Measurements from ENCODE around the gene NDC1.

The NDC1 gene

DNA sequence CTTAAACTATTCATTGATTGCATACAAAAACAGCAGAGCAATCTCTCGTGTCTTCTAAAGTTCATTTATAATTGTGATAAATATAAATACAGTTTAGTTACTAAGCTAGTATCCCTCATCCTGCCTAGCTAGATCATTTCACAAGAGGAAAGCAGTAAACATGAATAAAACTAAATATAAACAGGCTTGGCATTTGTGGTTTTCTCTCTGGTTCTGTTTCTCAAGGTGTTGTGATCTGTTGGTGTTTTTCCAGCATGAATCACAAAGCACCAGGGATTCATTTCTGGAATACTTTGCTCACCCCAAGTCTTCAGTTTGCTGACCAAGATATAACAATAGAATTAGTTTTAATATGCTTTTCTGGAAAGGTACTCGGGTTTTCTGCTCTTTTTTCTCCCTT is 66.4 kb downstream of the NDC1 start:
- no peak overlapping the region for H3K27ac ChIP-seq (ENCODE audit: low read length)
- H3K9ac ChIP-seq (ENCODE audit: low read length) = no peak overlapping the region
- H3K4me2 ChIP-seq (ENCODE audit: low read depth, low read length) = no peak overlapping the region
- peaks cover 2% of the 10 kb centered on the region; the same call in 1 of the 2 replicates for H3K4me1 ChIP-seq (ENCODE audit: low read length)
- no peaks in the 10 kb centered on the region for H3K79me2 ChIP-seq (ENCODE audit: low read length)
- no peaks in the 10 kb centered on the region for H3K27me3 ChIP-seq (replicated peaks; ENCODE audit: insufficient read depth, low read length)
- no peak overlapping the region for H2AFZ ChIP-seq (ENCODE audit: low read length)
- no peaks in the 10 kb centered on the region for H3K9me2 ChIP-seq (replicated peaks; ENCODE audit: insufficient read depth, low read length)
- TF ChIP-seq, protein P1, sequence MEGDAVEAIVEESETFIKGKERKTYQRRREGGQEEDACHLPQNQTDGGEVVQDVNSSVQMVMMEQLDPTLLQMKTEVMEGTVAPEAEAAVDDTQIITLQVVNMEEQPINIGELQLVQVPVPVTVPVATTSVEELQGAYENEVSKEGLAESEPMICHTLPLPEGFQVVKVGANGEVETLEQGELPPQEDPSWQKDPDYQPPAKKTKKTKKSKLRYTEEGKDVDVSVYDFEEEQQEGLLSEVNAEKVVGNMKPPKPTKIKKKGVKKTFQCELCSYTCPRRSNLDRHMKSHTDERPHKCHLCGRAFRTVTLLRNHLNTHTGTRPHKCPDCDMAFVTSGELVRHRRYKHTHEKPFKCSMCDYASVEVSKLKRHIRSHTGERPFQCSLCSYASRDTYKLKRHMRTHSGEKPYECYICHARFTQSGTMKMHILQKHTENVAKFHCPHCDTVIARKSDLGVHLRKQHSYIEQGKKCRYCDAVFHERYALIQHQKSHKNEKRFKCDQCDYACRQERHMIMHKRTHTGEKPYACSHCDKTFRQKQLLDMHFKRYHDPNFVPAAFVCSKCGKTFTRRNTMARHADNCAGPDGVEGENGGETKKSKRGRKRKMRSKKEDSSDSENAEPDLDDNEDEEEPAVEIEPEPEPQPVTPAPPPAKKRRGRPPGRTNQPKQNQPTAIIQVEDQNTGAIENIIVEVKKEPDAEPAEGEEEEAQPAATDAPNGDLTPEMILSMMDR (IDR thresholded peaks at IDR 0.05; ENCODE audit: low read length) = no peak
- no peak for TF ChIP-seq EZH2 (optimal IDR thresholded peaks at IDR 0.05; ENCODE audit: low read depth, low read length)
- no peak for TF ChIP-seq EZH2phosphoT487 (IDR thresholded peaks at IDR 0.05; ENCODE audit: low read length)
- no peak overlapping the region for H3K4me3 ChIP-seq (ENCODE audit: low read length)
- H3K36me3 ChIP-seq (replicated peaks; ENCODE audit: insufficient read depth, low read length) = no peaks in the 10 kb centered on the region
- no peaks in the 10 kb centered on the region for H3K9me3 ChIP-seq (replicated peaks; ENCODE audit: insufficient read depth, low read length)
- no peaks in the 10 kb centered on the region for H4K20me1 ChIP-seq (ENCODE audit: insufficient read depth, low read length)
- DNase-seq = no peak
- H3F3A ChIP-seq (ENCODE audit: insufficient read depth, low read length) = peaks cover 4% of the 10 kb centered on the region; the same call in 1 of the 2 replicates

DNA sequence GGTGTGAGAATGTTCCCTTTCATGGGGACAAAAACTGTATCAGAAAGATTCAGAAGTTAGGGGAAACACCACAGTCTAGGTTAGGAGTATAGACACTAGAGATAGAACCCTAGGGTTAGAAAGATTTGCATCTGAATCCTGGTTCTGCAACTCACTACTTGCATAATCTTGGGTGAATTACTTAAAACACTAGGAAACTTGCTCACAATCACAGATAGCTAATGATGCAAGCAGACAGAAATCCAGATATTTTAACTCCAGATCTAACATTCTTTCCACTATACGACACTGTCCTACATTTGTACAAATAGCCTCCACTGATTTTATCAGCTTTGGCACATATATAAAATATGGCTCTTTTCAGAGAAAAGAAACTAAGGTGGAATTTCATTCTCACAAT is 68.3 kb downstream of the NDC1 start:
- Histone ChIP-seq H3K27ac (ENCODE audit: low read length) (no peak overlapping the region), H3K9me2 (replicated peaks; ENCODE audit: insufficient read depth, low read length) (no peaks in the 10 kb centered on the region), H3K27me3 (replicated peaks; ENCODE audit: insufficient read depth, low read length) (no peaks in the 10 kb centered on the region), H3F3A (ENCODE audit: insufficient read depth, low read length) (peaks cover 9% of the 10 kb centered on the region; the same call in 1 of the 2 replicates), H3K4me2 (ENCODE audit: low read depth, low read length) (no peak overlapping the region), H3K4me1 (ENCODE audit: low read length) (peaks cover 15% of the 10 kb centered on the region), H3K36me3 (replicated peaks; ENCODE audit: insufficient read depth, low read length) (no peaks in the 10 kb centered on the region), H2AFZ (ENCODE audit: low read length) (no peak overlapping the region), H3K4me3 (ENCODE audit: low read length) (no peak overlapping the region), H4K20me1 (ENCODE audit: insufficient read depth, low read length) (no peaks in the 10 kb centered on the region), H3K79me2 (ENCODE audit: low read length) (no peaks in the 10 kb centered on the region), H3K9ac (ENCODE audit: low read length) (no peak overlapping the region), H3K9me3 (replicated peaks; ENCODE audit: insufficient read depth, low read length) (no peaks in the 10 kb centered on the region)
- no peak for TF ChIP-seq EZH2phosphoT487 (IDR thresholded peaks at IDR 0.05; ENCODE audit: low read length)
- TF ChIP-seq, protein P1 (IDR thresholded peaks at IDR 0.05; ENCODE audit: low read length) = no peak
- no peak for DNase-seq

DNA sequence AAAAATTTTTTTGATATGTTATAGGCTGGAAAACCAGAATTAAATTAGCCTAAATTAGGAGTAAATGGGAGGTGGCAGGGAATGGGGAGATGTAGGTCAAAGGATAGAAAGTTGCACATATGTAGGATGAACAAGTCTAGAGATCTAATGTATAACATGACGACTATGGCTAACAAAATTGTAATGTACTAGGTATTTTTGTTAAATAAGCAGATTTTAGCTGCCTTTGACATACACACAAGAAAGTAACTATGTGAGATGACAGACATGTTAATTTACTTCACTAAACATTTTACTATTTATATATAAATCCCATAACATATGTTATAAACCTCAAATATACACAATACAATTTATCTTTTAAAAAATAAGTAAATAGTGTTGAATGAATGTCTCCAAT is 68.9 kb downstream of the NDC1 start:
- H3K4me2 ChIP-seq (ENCODE audit: low read depth, low read length) = no peak overlapping the region
- H3K79me2 ChIP-seq (ENCODE audit: low read length) = no peaks in the 10 kb centered on the region
- no peak for DNase-seq
- no peaks in the 10 kb centered on the region for H3K36me3 ChIP-seq (replicated peaks; ENCODE audit: insufficient read depth, low read length)
- H3K27ac ChIP-seq (ENCODE audit: low read length) = no peak overlapping the region
- H2AFZ ChIP-seq (ENCODE audit: low read length) = no peak overlapping the region
- TF ChIP-seq EZH2 (optimal IDR thresholded peaks at IDR 0.05; ENCODE audit: low read depth, low read length) (no peak), EZH2phosphoT487 (IDR thresholded peaks at IDR 0.05; ENCODE audit: low read length) (no peak)
- TF ChIP-seq, protein P1 (IDR thresholded peaks at IDR 0.05; ENCODE audit: low read length) = no peak
- no peak overlapping the region for H3K4me3 ChIP-seq (ENCODE audit: low read length)
- no peaks in the 10 kb centered on the region for H3K9me2 ChIP-seq (replicated peaks; ENCODE audit: insufficient read depth, low read length)
- H3K4me1 ChIP-seq (ENCODE audit: low read length) = peaks cover 15% of the 10 kb centered on the region
- no peaks in the 10 kb centered on the region for H3K27me3 ChIP-seq (replicated peaks; ENCODE audit: insufficient read depth, low read length)
- H4K20me1 ChIP-seq (ENCODE audit: insufficient read depth, low read length) = no peaks in the 10 kb centered on the region
- H3K9me3 ChIP-seq (replicated peaks; ENCODE audit: insufficient read depth, low read length) = no peaks in the 10 kb centered on the region
- H3F3A ChIP-seq (ENCODE audit: insufficient read depth, low read length) = peaks cover 9% of the 10 kb centered on the region; the same call in 1 of the 2 replicates
- H3K9ac ChIP-seq (ENCODE audit: low read length) = no peak overlapping the region
